HG03280 (cell line): ENCODE data around the gene AGAP1.

Experiments
- ATAC-seq: cut with Tn5 transposase; IDR thresholded peaks from one replicate; pipeline ENCODE4 v1.9.1; 2021; ENCODE audit warnings: mild to moderate bottlenecking, moderate library complexity; ENCODE audit not compliant: unreplicated experiment

AGAP1 gene

GRCh38 chr2:235702186-235702585, 208.3 kb downstream of the AGAP1 start:
- ATAC-seq, result no peak

DNA sequence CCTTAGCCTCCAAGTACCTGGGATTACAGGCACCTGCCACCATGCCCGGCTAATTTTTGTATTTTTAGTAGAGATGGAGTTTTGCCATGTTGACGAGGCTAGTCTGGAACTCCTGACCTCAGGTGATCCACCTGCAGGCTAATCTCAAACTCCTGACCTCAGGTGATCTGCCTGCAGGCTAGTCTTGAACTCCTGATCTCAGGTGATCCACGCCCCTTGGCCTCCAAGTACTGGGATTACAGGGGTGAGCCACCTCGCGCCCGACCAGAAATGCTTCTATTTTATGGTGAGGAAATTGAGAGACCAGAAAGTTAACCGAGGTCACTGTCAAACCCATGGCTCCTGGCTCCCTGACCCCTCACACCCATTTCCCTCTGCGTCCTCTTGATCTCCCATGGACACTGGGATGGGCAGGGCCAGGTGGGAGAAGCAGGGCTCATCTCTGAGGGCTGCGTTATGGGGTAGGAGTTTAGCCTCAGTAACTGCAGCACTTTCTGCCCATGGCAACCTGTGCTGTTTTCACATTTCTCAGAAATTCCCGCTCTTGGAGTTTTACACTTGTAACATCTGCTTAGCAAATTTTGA, 210.0 kb downstream of the AGAP1 start:
- ATAC-seq, result no peak

DNA sequence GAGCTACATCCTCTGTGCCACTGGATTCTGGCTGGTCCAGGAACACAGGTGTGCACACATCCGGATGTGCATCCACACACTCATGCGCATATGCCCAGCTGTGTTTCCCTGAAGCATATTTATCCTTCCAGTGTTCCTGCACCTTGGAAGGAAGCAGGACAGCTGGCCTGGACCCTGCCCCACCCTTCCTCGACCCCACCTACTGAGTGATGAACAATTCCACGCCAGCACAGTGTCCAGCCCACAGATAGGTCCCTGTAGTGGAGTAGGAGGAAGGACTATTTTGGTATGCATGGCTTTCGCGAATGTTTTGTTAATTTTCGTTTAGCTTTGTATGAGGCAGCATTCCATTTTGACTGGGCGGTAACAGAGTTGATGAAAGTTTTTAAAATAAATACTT, 211.5 kb downstream of the AGAP1 start:
- no peak for ATAC-seq

GRCh38 chr2:235706506-235706905, 212.7 kb downstream of the AGAP1 start:
- no peak for ATAC-seq

- ATAC-seq, result no peak
These were observed 213.7 kb downstream of the AGAP1 start for GRCh38 chr2:235707411-235708096.

GRCh38 chr2:235709124-235709813, 215.4 kb downstream of the AGAP1 start:
- no peak for ATAC-seq

- no peak for ATAC-seq
These were observed 216.4 kb downstream of the AGAP1 start for GRCh38 chr2:235709969-235710879.

DNA sequence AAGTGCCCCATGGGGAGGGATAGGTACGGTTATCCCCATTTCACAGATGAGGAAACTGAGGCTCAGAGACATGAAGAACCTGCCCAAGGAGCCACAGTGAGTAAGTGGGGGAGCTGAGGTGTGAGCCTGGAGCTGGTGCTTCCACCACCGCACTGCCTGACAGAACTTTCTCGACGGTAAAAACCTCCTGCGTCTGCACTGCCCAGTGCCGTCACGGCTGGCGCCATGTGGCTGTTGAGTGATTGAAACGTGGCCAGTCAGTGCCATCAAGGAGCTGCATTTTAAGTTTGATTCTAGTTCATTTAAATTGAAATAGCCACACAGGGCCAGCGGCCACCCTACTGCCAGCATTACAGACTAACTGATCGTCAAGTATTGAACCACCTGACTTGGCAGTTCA, 217.1 kb downstream of the AGAP1 start:
- no peak for ATAC-seq

DNA sequence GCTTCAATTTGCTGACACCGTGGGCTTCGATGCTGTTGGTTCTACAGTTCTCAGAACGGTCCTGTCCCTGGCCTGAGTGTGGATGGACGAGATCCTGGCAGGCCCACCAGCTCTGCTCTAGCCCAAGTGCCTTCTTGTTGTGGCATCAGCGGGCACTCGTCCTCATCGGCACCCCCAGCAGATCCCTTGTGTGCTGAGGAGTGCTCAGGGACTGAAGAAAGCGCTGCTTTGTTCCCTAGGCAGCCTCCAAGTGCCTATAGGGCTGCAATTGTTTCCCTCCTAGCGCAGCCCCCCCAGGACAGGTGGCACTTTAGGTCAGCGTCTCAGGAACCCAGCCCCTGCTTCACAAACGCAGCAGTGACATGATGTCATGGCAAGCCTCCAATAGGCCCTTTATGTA, 217.7 kb downstream of the AGAP1 start:
- ATAC-seq, result no peak

GRCh38 chr2:235712176-235712575, 218.3 kb downstream of the AGAP1 start:
- ATAC-seq, result no peak

DNA sequence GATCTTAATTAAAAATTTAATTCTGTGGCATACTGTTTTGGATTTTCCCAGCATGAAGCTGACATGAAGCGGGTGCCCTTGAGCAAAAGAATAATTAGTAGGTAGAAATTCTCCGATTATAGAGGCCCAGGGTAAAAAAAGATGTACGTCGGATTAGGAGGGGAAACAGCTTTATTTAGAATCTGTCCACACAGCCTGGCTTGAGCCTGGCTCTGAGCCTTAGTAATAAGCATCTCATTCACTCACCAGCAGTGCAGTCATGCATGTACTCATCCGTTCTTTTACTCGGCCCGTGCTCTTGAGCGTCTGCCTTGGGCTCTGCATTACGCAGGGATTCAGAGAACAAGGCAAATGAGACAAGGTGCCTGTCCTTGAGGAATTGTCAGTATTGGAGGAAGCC, 219.3 kb downstream of the AGAP1 start:
- no peak for ATAC-seq

GRCh38 chr2:235715601-235716000, 221.8 kb downstream of the AGAP1 start:
- ATAC-seq, result no peak

GRCh38 chr2:235716875-235717496, 223.1 kb downstream of the AGAP1 start:
- ATAC-seq, result no peak

GRCh38 chr2:235719146-235719942, 225.5 kb downstream of the AGAP1 start:
- no peak for ATAC-seq

DNA sequence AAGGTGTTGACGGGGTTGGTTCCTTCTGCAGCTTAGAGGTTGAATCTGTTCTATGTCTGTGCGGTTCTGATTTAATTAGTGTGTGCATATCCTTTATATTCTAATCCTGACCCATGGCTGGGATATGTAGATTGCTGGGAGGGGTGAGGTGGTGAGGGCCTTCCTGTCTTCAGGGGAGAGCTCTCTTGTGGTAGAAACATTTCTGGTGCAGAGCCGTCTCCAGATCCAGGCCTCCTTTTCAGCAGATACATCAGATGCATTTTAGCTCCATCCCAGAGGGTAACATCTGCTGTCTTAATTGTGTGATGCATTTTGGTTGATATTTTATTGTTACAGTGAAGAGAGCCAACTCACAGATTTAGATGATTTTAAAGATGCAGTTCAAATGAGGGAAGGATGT, 227.8 kb downstream of the AGAP1 start:
- no peak for ATAC-seq

GRCh38 chr2:235722869-235723268, 229.0 kb downstream of the AGAP1 start:
- no peak for ATAC-seq

- ATAC-seq, result no peak
These were observed 229.5 kb downstream of the AGAP1 start for GRCh38 chr2:235723371-235723770.

DNA sequence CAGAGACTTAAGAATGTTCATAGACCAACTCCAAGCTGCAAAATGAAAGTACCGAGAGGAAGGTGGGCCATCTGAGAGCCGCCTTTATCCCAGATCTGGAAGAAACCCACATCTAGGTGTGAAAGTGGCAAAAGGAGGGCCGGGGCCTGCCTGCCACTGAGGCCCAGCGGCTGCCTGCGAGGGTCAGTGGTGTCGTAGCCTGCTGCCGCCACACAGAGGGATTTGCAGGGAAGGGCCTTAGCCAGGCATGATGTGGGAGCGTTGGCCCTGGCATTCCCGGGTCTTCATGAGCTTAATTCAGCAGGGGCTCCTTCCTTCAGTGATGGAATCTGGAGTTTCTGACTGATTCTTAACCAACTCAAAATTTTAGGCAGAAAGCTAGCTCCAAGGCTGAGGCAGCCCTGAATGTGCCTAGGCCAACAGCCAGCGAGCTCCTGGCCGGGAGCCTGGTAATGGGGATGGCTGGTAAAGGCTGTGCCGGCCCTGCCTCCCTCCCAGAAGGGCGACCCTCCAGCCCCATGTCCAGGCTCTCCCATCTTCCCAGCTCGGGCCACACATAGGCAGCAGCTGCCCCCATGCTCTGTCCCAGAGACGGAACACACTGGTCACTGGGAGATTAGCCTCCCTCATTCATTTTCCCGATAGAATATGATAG, 230.1 kb downstream of the AGAP1 start:
- ATAC-seq, result no peak

DNA sequence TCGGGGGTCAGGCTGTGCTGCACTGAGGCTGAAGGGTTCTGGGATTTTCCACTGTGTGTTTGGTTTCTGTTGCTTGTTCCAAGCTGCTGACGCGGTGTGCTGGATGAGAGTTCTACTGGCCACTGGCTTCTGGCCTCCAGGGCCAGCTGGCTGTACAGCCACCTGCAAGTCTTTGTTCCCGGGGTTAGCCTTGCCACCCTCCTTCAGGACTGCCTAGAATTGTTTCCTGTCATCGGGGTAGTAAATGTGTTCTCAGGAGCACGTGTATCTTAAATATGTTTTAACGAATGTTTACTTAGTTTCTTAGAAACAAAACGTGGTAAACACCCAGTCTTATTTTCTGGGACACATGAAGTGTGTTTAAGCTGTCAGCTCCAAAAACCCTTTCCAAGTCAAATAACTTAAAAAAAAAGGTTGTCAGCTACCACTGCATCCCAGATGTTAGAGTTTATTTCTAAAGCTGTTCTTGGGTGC, 231.2 kb downstream of the AGAP1 start:
- no peak for ATAC-seq
